PC-9 (cell line): ENCODE results near the gene INS. TPM values are rescaled to one million over a fixed set of nuclear protein-coding genes. Genes with fewer than 3 reads are reported as not detected.
A peak's percentile ranks its signal among the peaks of the same experiment; 100 is the strongest.

ENCODE experiments used
- BruUV-seq: library from RNA; stranded (reverse); fragments of 400-500 nt; replicated peaks from 2 replicates; lab custom pipeline; 2021; lab: Mats Ljungman, UMichigan
- CTCF ChIA-PET: fragments of 300-600 bp; sonication (Branson Sonifier 250); formaldehyde crosslinking; loops from one replicate; lab custom pipeline; 2022; ENCODE audit warnings: antibody characterized with exemption; lab: Charles Lee
- POLR2A ChIA-PET: fragments of 300-600 bp; sonication (Branson Sonifier 250); formaldehyde crosslinking; loops from one replicate; lab custom pipeline; 2022; ENCODE audit warnings: antibody characterized with exemption; ENCODE audit not compliant: unreplicated experiment; lab: Charles Lee
- DNase-seq, 2 experiments: peaks; one replicate each; pipeline versions ENCODE4 v3.0.0 to v3.0.0-alpha.2; 2015 to 2022; ENCODE audit warnings: mixed read lengths in 1 of 2
- H2AFZ ChIP-seq: fragments of 200-600 bp; sonication (generic); 2 replicates; pipeline ENCODE4 v1.8.1; 2017; ENCODE audit warnings: antibody characterized with exemption
- H3F3A ChIP-seq: fragments of 200-600 bp; sonication (generic); 2 replicates; pipeline ENCODE4 v1.8.1; 2017; ENCODE audit warnings: antibody characterized with exemption, mild to moderate bottlenecking, low read depth; ENCODE audit not compliant: insufficient read depth
- H3K27ac ChIP-seq: fragments of 200-600 bp; sonication (generic); 2 replicates; pipeline ENCODE4 v1.6.1; 2016; ENCODE audit warnings: mixed run types
- H3K27me3 ChIP-seq: fragments of 200-600 bp; sonication (generic); 2 replicates; pipeline ENCODE4 v1.6.1; 2016; ENCODE audit warnings: low read depth, mixed run types; ENCODE audit not compliant: insufficient read depth
- H3K36me3 ChIP-seq: fragments of 200-600 bp; sonication (generic); 2 replicates; pipeline ENCODE4 v1.6.1; 2016; ENCODE audit warnings: low read depth, mixed run types
- H3K4me1 ChIP-seq: fragments of 200-600 bp; sonication (generic); replicated peaks from 2 replicates; pipeline ENCODE4 v1.6.1; 2016; ENCODE audit warnings: mixed run types; ENCODE audit not compliant: insufficient read depth
- H3K4me2 ChIP-seq: fragments of 200-600 bp; sonication (generic); 2 replicates; pipeline ENCODE4 v1.6.1; 2017; ENCODE audit warnings: mixed run types
- H3K4me3 ChIP-seq: fragments of 200-600 bp; sonication (generic); 2 replicates; pipeline ENCODE4 v1.6.1; 2016; ENCODE audit warnings: mixed run types
- H3K79me2 ChIP-seq: fragments of 200-600 bp; sonication (generic); 2 replicates; pipeline ENCODE4 v1.6.1; 2017; ENCODE audit warnings: low read depth, mixed run types
- H3K9me2 ChIP-seq: fragments of 200-600 bp; sonication (generic); 2 replicates; pipeline ENCODE4 v1.8.1; 2017; ENCODE audit warnings: mild to moderate bottlenecking; ENCODE audit not compliant: insufficient read depth
- H3K9me3 ChIP-seq: fragments of 200-600 bp; sonication (generic); 2 replicates; pipeline ENCODE4 v1.8.1; 2016; ENCODE audit warnings: low read depth; ENCODE audit not compliant: insufficient read depth
- H4K20me1 ChIP-seq: fragments of 200-600 bp; sonication (generic); 2 replicates; pipeline ENCODE4 v1.8.1; 2017; ENCODE audit not compliant: insufficient read depth
- CTCF ChIP-seq: fragments of 200-600 bp; sonication (generic); conservative IDR thresholded peaks from 2 replicates; pipeline ENCODE4 v1.6.1; 2017; ENCODE audit warnings: mixed run types, antibody characterized with exemption, mild to moderate bottlenecking, moderate library complexity
- EZH2 ChIP-seq: fragments of 200-600 bp; sonication (generic); IDR thresholded peaks from 2 replicates; pipeline ENCODE4 v1.8.0; 2017; ENCODE audit warnings: antibody characterized with exemption, low read depth
- intact Hi-C: fragments of 100-400 bp; cut with micrococcal nuclease; formaldehyde crosslinking; loops from one replicate; pipeline ENCODE4 v1.10.0; 2022; ENCODE audit not compliant: unreplicated experiment
- total RNA-seq: library from RNA; stranded (reverse); gene quantifications from 2 replicates; pipeline ENCODE4 v1.2.3, GENCODE V29; 2021

The INS gene
- total RNA-seq, 1 experiment from 2014 or later = not detected

GRCh38 chr11:2137202-2138067 lies 23.6 kb downstream of the INS start:
- no peaks in the 10 kb centered on the region for H3K9me2 ChIP-seq
- H4K20me1 ChIP-seq = no peaks in the 10 kb centered on the region
- no peak for TF ChIP-seq EZH2
- no peak for TF ChIP-seq CTCF
- no TSS peak for BruUV-seq
- intact Hi-C loops = no loop called here
- CTCF ChIA-PET = no interaction called here
- H3F3A ChIP-seq = peaks cover 12% of the 10 kb centered on the region
- no peak overlapping the region for H2AFZ ChIP-seq
- peak overlapping the region; percentile 59 for H3K4me2 ChIP-seq
- peaks cover 14% of the 10 kb centered on the region for H3K27me3 ChIP-seq
- no peaks in the 10 kb centered on the region for H3K79me2 ChIP-seq
- no peak overlapping the region for H3K27ac ChIP-seq
- no peak overlapping the region for H3K4me3 ChIP-seq
- no peaks in the 10 kb centered on the region for H3K9me3 ChIP-seq
- no peaks in the 10 kb centered on the region for H3K36me3 ChIP-seq
- POLR2A ChIA-PET = no interaction called here
- peaks cover 7% of the 10 kb centered on the region for H3K4me1 ChIP-seq
- peak in 1 of 2 experiments; percentile 12 for DNase-seq

- H4K20me1 ChIP-seq = no peaks in the 10 kb centered on the region
- no peaks in the 10 kb centered on the region for H3K9me2 ChIP-seq
- DNase-seq = no peak
- peaks cover under 1% of the 10 kb centered on the region for H3K4me1 ChIP-seq
- intact Hi-C loops = no loop called here
- no peaks in the 10 kb centered on the region for H3K9me3 ChIP-seq
- POLR2A ChIA-PET = no interaction called here
- no peak overlapping the region for H3K4me3 ChIP-seq
- H3K27ac ChIP-seq = no peak overlapping the region
- no peak overlapping the region for H2AFZ ChIP-seq
- TF ChIP-seq EZH2 (no peak), CTCF (no peak)
- H3K27me3 ChIP-seq = peaks cover 18% of the 10 kb centered on the region
- CTCF ChIA-PET = no interaction called here
- peak overlapping the region; percentile 59 for H3K4me2 ChIP-seq
- no TSS peak for BruUV-seq
- H3K79me2 ChIP-seq = no peaks in the 10 kb centered on the region
- peaks cover 6% of the 10 kb centered on the region for H3F3A ChIP-seq
- H3K36me3 ChIP-seq = no peaks in the 10 kb centered on the region
Observed at GRCh38 chr11:2136952-2137201, 24.1 kb downstream of the INS start.

DNA sequence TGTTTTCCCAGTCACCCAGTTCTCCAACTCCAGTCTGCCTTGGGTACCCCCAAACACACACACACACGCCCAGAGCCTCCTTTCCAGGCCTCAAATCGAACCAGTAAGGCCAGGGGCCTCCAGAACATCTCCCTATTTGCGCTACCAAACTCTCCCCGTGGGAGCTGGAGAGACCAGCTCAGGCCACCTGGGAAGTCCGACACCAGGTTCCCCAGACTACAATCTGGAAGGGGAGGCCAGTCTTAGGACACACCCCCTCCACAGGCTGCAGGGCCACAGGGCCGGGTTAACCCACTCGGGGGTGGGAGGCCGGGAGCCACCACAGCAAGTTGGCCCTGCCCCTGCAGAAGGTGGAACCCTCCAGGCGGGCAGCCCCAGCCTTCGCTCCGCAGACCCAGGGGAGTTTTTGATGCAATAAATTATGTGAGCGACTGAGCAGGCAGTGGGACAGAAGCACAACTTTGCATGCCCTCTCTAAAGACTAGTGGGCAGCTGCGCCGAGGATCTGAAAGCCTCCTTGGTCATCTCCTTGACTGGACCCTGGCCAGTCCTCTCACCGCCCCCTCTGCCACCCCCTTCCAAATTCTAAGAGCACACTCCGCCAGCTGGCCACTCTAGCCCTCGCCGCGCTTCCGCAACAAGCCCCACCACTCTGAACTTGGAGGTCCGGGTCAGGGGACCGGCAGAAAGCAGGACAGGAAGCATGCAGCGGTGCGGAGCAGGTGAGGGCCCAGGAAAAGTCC lies 24.6 kb downstream of the INS start:
- DNase-seq = no peak
- Histone ChIP-seq H3K27me3 (peaks cover 18% of the 10 kb centered on the region), H3K4me3 (no peak overlapping the region), H3K79me2 (no peaks in the 10 kb centered on the region), H3K27ac (no peak overlapping the region), H2AFZ (no peak overlapping the region), H4K20me1 (no peaks in the 10 kb centered on the region), H3F3A (peaks cover 4% of the 10 kb centered on the region; the same call in 1 of the 2 replicates), H3K9me2 (no peaks in the 10 kb centered on the region), H3K4me2 (no peak overlapping the region), H3K9me3 (no peaks in the 10 kb centered on the region), H3K36me3 (no peaks in the 10 kb centered on the region), H3K4me1 (no peaks in the 10 kb centered on the region)
- intact Hi-C loops = no loop called here
- no TSS peak for BruUV-seq
- TF ChIP-seq EZH2 (no peak), CTCF (no peak)
- CTCF ChIA-PET = no interaction called here
- POLR2A ChIA-PET = no interaction called here
